H9 (cell line): ENCODE results near the gene SOD3. TPM values are rescaled to one million over a fixed set of nuclear protein-coding genes. Genes with fewer than 3 reads are reported as not detected.
A peak's percentile ranks its signal among the peaks of the same experiment; 100 is the strongest.

ENCODE experiments used
- DNase-seq: peaks from one replicate; pipeline ENCODE4 v3.0.0-alpha.2; 2017
- H2AFZ ChIP-seq: one replicate; pipeline ENCODE4 v1.6.1; 2013; ENCODE audit warnings: mild to moderate bottlenecking, low read length, control low read depth, moderate library complexity
- H2AK5ac ChIP-seq: 2 replicates; pipeline ENCODE4 v1.6.1; 2013; ENCODE audit warnings: low read length, control low read depth, mixed read lengths; ENCODE audit not compliant: insufficient read length
- H2BK120ac ChIP-seq: one replicate; pipeline ENCODE4 v1.6.1; 2013; ENCODE audit warnings: low read depth, mild to moderate bottlenecking, low read length, control low read depth, inconsistent platforms; ENCODE audit not compliant: poor library complexity, severe bottlenecking
- H2BK12ac ChIP-seq: 2 replicates; pipeline ENCODE4 v1.6.1; 2013; ENCODE audit warnings: low read length, control low read depth, mixed read lengths, low read depth; ENCODE audit not compliant: insufficient read length
- H2BK15ac ChIP-seq: 2 replicates; pipeline ENCODE4 v1.6.1; 2013; ENCODE audit warnings: low read depth, low read length, control low read depth
- H2BK20ac ChIP-seq: one replicate; pipeline ENCODE4 v1.6.1; 2013; ENCODE audit warnings: low read depth, mild to moderate bottlenecking, low read length, control low read depth, inconsistent platforms; ENCODE audit not compliant: poor library complexity, severe bottlenecking
- H2BK5ac ChIP-seq: 2 replicates; pipeline ENCODE4 v1.6.1; 2013; ENCODE audit warnings: low read length, control low read depth, mixed read lengths; ENCODE audit not compliant: insufficient read length
- H3K14ac ChIP-seq: 2 replicates; pipeline ENCODE4 v1.6.1; 2013; ENCODE audit warnings: low read length, control low read depth; ENCODE audit not compliant: insufficient read depth
- H3K18ac ChIP-seq: 2 replicates; pipeline ENCODE4 v1.6.1; 2013; ENCODE audit warnings: low read depth, mild to moderate bottlenecking, mixed read lengths, low read length, control low read depth; ENCODE audit not compliant: insufficient read length
- H3K23ac ChIP-seq: 2 replicates; pipeline ENCODE4 v1.6.1; 2013; ENCODE audit warnings: low read length, control low read depth, mixed read lengths, low read depth; ENCODE audit not compliant: insufficient read length
- H3K23me2 ChIP-seq: 2 replicates; pipeline ENCODE4 v1.6.1; 2013; ENCODE audit warnings: low read depth, mild to moderate bottlenecking, mixed read lengths, low read length, control low read depth; ENCODE audit not compliant: insufficient read length, poor library complexity, severe bottlenecking
- H3K27ac ChIP-seq: 2 replicates; pipeline ENCODE4 v1.5.1; 2013; ENCODE audit warnings: low read length, control low read depth, mixed read lengths, low read depth; ENCODE audit not compliant: insufficient read length
- H3K27me3 ChIP-seq: 2 replicates; pipeline ENCODE4 v1.6.1; 2013; ENCODE audit warnings: low read length, control low read depth, inconsistent platforms; ENCODE audit not compliant: insufficient read depth
- H3K4ac ChIP-seq: 2 replicates; pipeline ENCODE4 v1.6.1; 2013; ENCODE audit warnings: low read depth, mild to moderate bottlenecking, control low read depth, inconsistent platforms, low read length, moderate library complexity
- H3K4me1 ChIP-seq: 2 replicates; pipeline ENCODE4 v1.6.1; 2013; ENCODE audit warnings: low read length, control low read depth, inconsistent platforms; ENCODE audit not compliant: insufficient read depth
- H3K4me2 ChIP-seq: 2 replicates; pipeline ENCODE4 v1.6.1; 2013; ENCODE audit warnings: low read length, control low read depth, mixed read lengths; ENCODE audit not compliant: insufficient read length, insufficient read depth
- H3K56ac ChIP-seq: 2 replicates; pipeline ENCODE4 v1.6.1; 2013; ENCODE audit warnings: low read depth, mild to moderate bottlenecking, mixed read lengths, low read length, control low read depth; ENCODE audit not compliant: insufficient read length
- H3K79me1 ChIP-seq: 2 replicates; pipeline ENCODE4 v1.6.1; 2013; ENCODE audit warnings: low read depth, mild to moderate bottlenecking, moderate library complexity, low read length, control low read depth, inconsistent platforms; ENCODE audit not compliant: insufficient read depth, poor library complexity, severe bottlenecking
- H3K79me2 ChIP-seq: 2 replicates; pipeline ENCODE4 v1.6.1; 2013; ENCODE audit warnings: low read length, control low read depth, inconsistent platforms; ENCODE audit not compliant: insufficient read depth
- H3K9ac ChIP-seq: 2 replicates; pipeline ENCODE4 v1.6.1; 2013; ENCODE audit warnings: low read length, control low read depth, mixed read lengths; ENCODE audit not compliant: insufficient read length; ENCODE audit errors: extremely low read depth
- H3K9me3 ChIP-seq: one replicate; pipeline ENCODE4 v1.6.1; 2013; ENCODE audit warnings: low read depth, low read length, inconsistent platforms; ENCODE audit not compliant: control insufficient read depth
- H3T11ph ChIP-seq: one replicate; pipeline ENCODE4 v1.6.1; 2013; ENCODE audit warnings: mild to moderate bottlenecking, low read length, control low read depth, inconsistent platforms
- H4K20me1 ChIP-seq: one replicate; pipeline ENCODE4 v1.6.1; 2013; ENCODE audit not compliant: control insufficient read depth, insufficient read length, insufficient read depth
- H4K5ac ChIP-seq: 2 replicates; pipeline ENCODE4 v1.6.1; 2013; ENCODE audit warnings: low read depth, mild to moderate bottlenecking, mixed read lengths, low read length, control low read depth; ENCODE audit not compliant: insufficient read length
- H4K8ac ChIP-seq: replicated peaks from 2 replicates; pipeline ENCODE4 v1.6.1; 2013; ENCODE audit warnings: low read length, control low read depth, mixed read lengths, low read depth; ENCODE audit not compliant: insufficient read length
- H4K91ac ChIP-seq: 2 replicates; pipeline ENCODE4 v1.6.1; 2013; ENCODE audit warnings: low read depth, mild to moderate bottlenecking, moderate library complexity, mixed read lengths, low read length, control low read depth; ENCODE audit not compliant: insufficient read length
- H3K27ac Mint-ChIP-seq, 3 experiments: 2 replicates in 2 of 3; 3 replicates in 1 of 3; pipeline ENCODE4 v1.8.0; 2020 to 2021; ENCODE audit warnings: mixed read lengths in 3 of 3, mild to moderate bottlenecking in 1 of 3, moderate library complexity in 1 of 3
- H3K27me3 Mint-ChIP-seq: 2 replicates; pipeline ENCODE4 v1.8.0; 2021; ENCODE audit warnings: low read depth, mild to moderate bottlenecking, moderate library complexity, mixed read lengths
- H3K36me3 Mint-ChIP-seq, 3 experiments: 2 replicates in 2 of 3; 3 replicates in 1 of 3; pipeline ENCODE4 v1.8.0; 2020 to 2021; ENCODE audit warnings: low read depth in 3 of 3, mixed read lengths in 3 of 3; ENCODE audit not compliant: insufficient read depth in 1 of 3
- H3K4me1 Mint-ChIP-seq, 2 experiments: 2 replicates each; pipeline ENCODE4 v1.8.0; 2020; ENCODE audit warnings: mixed read lengths in 2 of 2
- H3K4me3 Mint-ChIP-seq, 2 experiments: 2 replicates in 1 of 2; 3 replicates in 1 of 2; pipeline ENCODE4 v1.8.0; 2020 to 2021; ENCODE audit warnings: mild to moderate bottlenecking in 2 of 2, mixed read lengths in 2 of 2, moderate library complexity in 1 of 2
- H3K9me3 Mint-ChIP-seq, 2 experiments: 2 replicates in 1 of 2; 3 replicates in 1 of 2; pipeline ENCODE4 v1.8.0; 2020; ENCODE audit warnings: mild to moderate bottlenecking in 2 of 2, mixed read lengths in 2 of 2, moderate library complexity in 1 of 2
- CTCF ChIP-seq: fragments of 200-600 bp; sonication (generic); conservative IDR thresholded peaks from 3 replicates; pipeline ENCODE4 v1.8.0; 2021; ENCODE audit warnings: antibody characterized with exemption, mild to moderate bottlenecking
- WGBS: extraction: QIAGEN DNeasy Blood & Tissue Kit; methylation state at CpG from one replicate; pipeline ENCODE4 v1.1.7; 2013; ENCODE audit warnings: missing lambda C conversion rate, low lambda C conversion rate, mixed read lengths; ENCODE audit not compliant: insufficient read length; ENCODE audit errors: extremely low coverage; 5-methylcytosine and 5-hydroxymethylcytosine counted together
- total RNA-seq: library from RNA; stranded (reverse); gene quantifications from 2 replicates; pipeline ENCODE4 v1.2.1, GENCODE V29; 2021

The SOD3 gene
- total RNA-seq, 1 experiment from 2014 or later: 3.3 TPM

GRCh38 chr4:24800325-24800895 is 5.0 kb downstream of the SOD3 start:
- no peak overlapping the region for H3K4ac ChIP-seq
- H3K18ac ChIP-seq: no peak overlapping the region
- no peak overlapping the region for H2BK20ac ChIP-seq
- TF ChIP-seq CTCF: no peak
- H3K9ac ChIP-seq: no peak overlapping the region
- no peak overlapping the region for H2AK5ac ChIP-seq
- H3K4me1 ChIP-seq: peaks cover 2% of the 10 kb centered on the region; the same call in 1 of the 2 replicates
- no peak overlapping the region for H4K91ac ChIP-seq
- no peak overlapping the region for H3K23ac ChIP-seq
- no CpG with 5 or more reads among the region's 25 CpGs for WGBS
- H2BK12ac ChIP-seq: no peak overlapping the region
- H2BK120ac ChIP-seq: no peak overlapping the region
- H3K36me3 Mint-ChIP-seq: no peaks in the 10 kb centered on the region; a peak in 1 of 7 replicates
- H2BK5ac ChIP-seq: no peak overlapping the region
- H4K8ac ChIP-seq: no peak overlapping the region
- H3K27ac Mint-ChIP-seq: peak overlapping the region in 1 of 3 experiments; percentile 10; a peak in 1 of 7 replicates
- H3K4me2 ChIP-seq: peak overlapping the region; percentile 67
- H3T11ph ChIP-seq: no peak overlapping the region
- H3K4me3 Mint-ChIP-seq: peak overlapping the region; percentile 65 to 74
- H3K14ac ChIP-seq: peak overlapping the region; percentile 34; the same call in 1 of the 2 replicates
- H3K56ac ChIP-seq: no peak overlapping the region
- peaks cover 25 to 32% of the 10 kb centered on the region in 2 experiments for H3K4me1 Mint-ChIP-seq
- no peak overlapping the region for H4K5ac ChIP-seq
- H3K79me1 ChIP-seq: no peaks in the 10 kb centered on the region
- no peaks in the 10 kb centered on the region for H3K9me3 ChIP-seq
- no peak overlapping the region for H2AFZ ChIP-seq
- no peaks in the 10 kb centered on the region for H4K20me1 ChIP-seq
- peaks cover 13% of the 10 kb centered on the region for H3K23me2 ChIP-seq
- DNase-seq: no peak
- peaks cover 77% of the 10 kb centered on the region for H3K27me3 Mint-ChIP-seq
- no peak overlapping the region for H3K27ac ChIP-seq
- peaks cover 0 to 4% of the 10 kb centered on the region in 2 experiments; a peak in 1 of 5 replicates for H3K9me3 Mint-ChIP-seq
- no peaks in the 10 kb centered on the region for H3K79me2 ChIP-seq
- peaks cover 14% of the 10 kb centered on the region; the same call in 1 of the 2 replicates for H3K27me3 ChIP-seq
- H2BK15ac ChIP-seq: no peak overlapping the region
